ENCODE measurements around the gene LCK.

- TF ChIP-seq YY1 (IDR thresholded peaks at IDR 0.05; ENCODE audit: insufficient read depth, insufficient read length) (no peak), ZNF274 (IDR thresholded peaks at IDR 0.05; ENCODE audit: low read depth, low read length) (no peak)
Measured at GRCh38 chr1:32307324-32307723, 56.3 kb downstream of the LCK start.
